Ascending aorta (tissue), 2 donors: ENCODE results near the gene LLPH. TPM values are rescaled to one million over a fixed set of nuclear protein-coding genes. Genes with fewer than 3 reads are reported as not detected.

ENCODE experiments used
- DNase-seq, 2 donors: peaks; one replicate each; pipeline ENCODE4 v3.0.0-alpha.2; 2019; ENCODE audit warnings: low spot score in 2 of 2
- H3K27ac ChIP-seq, 2 donors: fragments of 200-600 bp; sonication (generic); one replicate each; pipeline ENCODE4 v1.5.1; 2016 to 2017; ENCODE audit warnings: mild to moderate bottlenecking in 1 of 2
- H3K27me3 ChIP-seq: fragments of 200-600 bp; sonication (generic); one replicate; pipeline ENCODE4 v1.5.1; 2017
- H3K36me3 ChIP-seq, 2 donors: fragments of 200-600 bp; sonication (generic); one replicate each; pipeline ENCODE4 v1.5.1; 2016
- H3K4me1 ChIP-seq, 2 donors: fragments of 200-600 bp; sonication (generic); one replicate each; pipeline ENCODE4 v1.5.1; 2016 to 2017; ENCODE audit warnings: mild to moderate bottlenecking in 1 of 2
- H3K4me3 ChIP-seq, 2 donors: fragments of 200-600 bp; sonication (generic); one replicate each; pipeline ENCODE4 v1.5.1; 2016 to 2017; ENCODE audit warnings: mild to moderate bottlenecking in 1 of 2
- H3K9me3 ChIP-seq, 2 donors: fragments of 200-600 bp; sonication (generic); one replicate each; pipeline ENCODE4 v1.5.1; 2016
- intact Hi-C: fragments of 100-400 bp; cut with DNase I; formaldehyde crosslinking; loops from one replicate; pipeline ENCODE4 v1.15.1; 2023
- total RNA-seq: library from RNA; depleted of rRNA; stranded (reverse); fragments of >200 nt; gene quantifications from one replicate; pipeline ENCODE4 v1.1.0, GENCODE V29; 2016
- TF ChIP-seq, protein P1 (sequence below), 3 experiments: fragments of 200-600 bp in 2 of 3; fragments of 450-650 bp in 1 of 3; sonication (generic) in 2 of 3; IDR thresholded peaks; one replicate each; pipeline ENCODE4 v1.5.1; 2016 to 2019; ENCODE audit warnings: antibody characterized with exemption in 3 of 3, mild to moderate bottlenecking in 1 of 3, moderate library complexity in 1 of 3

The LLPH gene
- total RNA-seq, 1 donor from 2014 or later, result 0.21 TPM

DNA sequence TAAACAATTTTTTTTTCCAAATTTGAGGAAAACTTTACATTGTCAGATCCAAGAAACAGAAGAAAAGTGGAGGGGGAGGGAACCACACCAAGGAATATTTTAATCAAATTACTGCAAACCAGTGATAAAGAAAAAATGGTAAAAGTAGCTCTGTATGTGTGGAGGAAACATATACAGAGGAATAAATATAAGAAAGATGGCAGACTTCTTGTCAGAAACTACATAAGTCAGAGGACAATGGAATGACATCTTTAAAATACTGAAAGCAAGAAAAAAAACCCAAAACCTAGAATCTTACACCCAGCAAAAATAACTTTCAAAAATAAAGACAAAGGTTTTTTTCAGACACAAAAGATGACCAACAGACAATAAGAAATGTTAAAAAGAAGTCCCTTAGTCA lies 10.2 kb upstream of the LLPH start:
- TF ChIP-seq, protein P1, sequence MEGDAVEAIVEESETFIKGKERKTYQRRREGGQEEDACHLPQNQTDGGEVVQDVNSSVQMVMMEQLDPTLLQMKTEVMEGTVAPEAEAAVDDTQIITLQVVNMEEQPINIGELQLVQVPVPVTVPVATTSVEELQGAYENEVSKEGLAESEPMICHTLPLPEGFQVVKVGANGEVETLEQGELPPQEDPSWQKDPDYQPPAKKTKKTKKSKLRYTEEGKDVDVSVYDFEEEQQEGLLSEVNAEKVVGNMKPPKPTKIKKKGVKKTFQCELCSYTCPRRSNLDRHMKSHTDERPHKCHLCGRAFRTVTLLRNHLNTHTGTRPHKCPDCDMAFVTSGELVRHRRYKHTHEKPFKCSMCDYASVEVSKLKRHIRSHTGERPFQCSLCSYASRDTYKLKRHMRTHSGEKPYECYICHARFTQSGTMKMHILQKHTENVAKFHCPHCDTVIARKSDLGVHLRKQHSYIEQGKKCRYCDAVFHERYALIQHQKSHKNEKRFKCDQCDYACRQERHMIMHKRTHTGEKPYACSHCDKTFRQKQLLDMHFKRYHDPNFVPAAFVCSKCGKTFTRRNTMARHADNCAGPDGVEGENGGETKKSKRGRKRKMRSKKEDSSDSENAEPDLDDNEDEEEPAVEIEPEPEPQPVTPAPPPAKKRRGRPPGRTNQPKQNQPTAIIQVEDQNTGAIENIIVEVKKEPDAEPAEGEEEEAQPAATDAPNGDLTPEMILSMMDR (IDR thresholded peaks at IDR 0.05), result no peak
- H3K27me3 ChIP-seq, result no peaks in the 10 kb centered on the region
- no peak overlapping the region for H3K27ac ChIP-seq
- no peak for DNase-seq
- intact Hi-C loops, result no loop called here
- H3K9me3 ChIP-seq, result peaks cover 11 to 21% of the 10 kb centered on the region in 2 donors
- H3K36me3 ChIP-seq, result peaks cover 27 to 59% of the 10 kb centered on the region in 2 donors
- no peak overlapping the region for H3K4me3 ChIP-seq
- H3K4me1 ChIP-seq, result no peaks in the 10 kb centered on the region

GRCh38 chr12:66139328-66139727 lies 8.8 kb upstream of the LLPH start:
- Histone ChIP-seq H3K9me3 (peaks cover 11 to 21% of the 10 kb centered on the region in 2 donors), H3K27me3 (no peaks in the 10 kb centered on the region), H3K36me3 (peaks cover 27 to 59% of the 10 kb centered on the region in 2 donors), H3K27ac (no peak overlapping the region), H3K4me3 (no peak overlapping the region), H3K4me1 (no peaks in the 10 kb centered on the region)
- DNase-seq, result no peak
- intact Hi-C loops, result no loop called here
- TF ChIP-seq, protein P1 (IDR thresholded peaks at IDR 0.05), result no peak

- intact Hi-C loops, result no loop called here
- H3K36me3 ChIP-seq, result peaks cover 19 to 47% of the 10 kb centered on the region in 2 donors
These were observed 7.4 kb upstream of the LLPH start for GRCh38 chr12:66137937-66138336.

DNA sequence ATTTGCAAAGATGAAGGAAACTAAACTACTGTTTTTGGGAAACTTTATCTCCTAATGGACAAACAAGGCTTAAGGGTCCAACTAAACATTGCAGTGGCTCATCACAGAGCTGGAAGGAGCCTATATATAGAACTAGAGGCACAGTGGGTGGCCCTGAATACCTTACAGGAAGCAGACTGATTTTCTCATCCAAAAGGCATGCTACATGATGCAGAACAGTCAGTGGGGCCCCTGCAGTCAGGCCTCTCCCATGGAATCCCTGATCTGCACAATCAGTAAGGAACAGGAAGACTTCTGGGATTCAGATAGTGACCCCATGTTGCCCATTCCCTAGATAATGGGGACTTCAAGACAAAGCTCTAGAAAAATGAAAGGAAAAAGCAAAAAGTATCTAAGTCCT lies 1.9 kb upstream of the LLPH start:
- intact Hi-C loops, result loop anchor here (5.0 kb wide), 2 partner anchors 55 to 170 kb away; partner anchors contain the start of genes HELB and IRAK3
- Histone ChIP-seq H3K27ac (no peak overlapping the region), H3K4me1 (peaks cover 0 to 6% of the 10 kb centered on the region in 2 donors)

More at GRCh38 chr12:66137937-66138336, 7.4 kb upstream of the LLPH start:
- Histone ChIP-seq H3K4me3 (no peak overlapping the region), H3K27me3 (no peaks in the 10 kb centered on the region), H3K27ac (no peak overlapping the region), H3K9me3 (peaks cover 11 to 21% of the 10 kb centered on the region in 2 donors), H3K4me1 (no peaks in the 10 kb centered on the region)
- no peak for DNase-seq
- TF ChIP-seq, protein P1 (IDR thresholded peaks at IDR 0.05), result no peak

GRCh38 chr12:66131067-66131688 lies 628 bp upstream of the LLPH start:
- H3K27me3 ChIP-seq, result no peaks in the 10 kb centered on the region
- intact Hi-C loops, result loop anchor here (5.0 kb wide), 2 partner anchors 56 to 171 kb away; partner anchors contain the start of genes HELB and IRAK3
- H3K4me1 ChIP-seq, result peaks cover 0 to 6% of the 10 kb centered on the region in 2 donors
- TF ChIP-seq, protein P1 (IDR thresholded peaks at IDR 0.05), result no peak
- DNase-seq, result no peak
- peak overlapping the region; percentile 82 to 98 for H3K4me3 ChIP-seq
- H3K36me3 ChIP-seq, result peaks cover 6 to 21% of the 10 kb centered on the region in 2 donors
- peak overlapping the region; percentile 51 to 74 for H3K27ac ChIP-seq
- H3K9me3 ChIP-seq, result no peaks in the 10 kb centered on the region

More for the DNA sequence above, 1.9 kb upstream of the LLPH start:
- Histone ChIP-seq H3K36me3 (peaks cover 14 to 21% of the 10 kb centered on the region in 2 donors), H3K9me3 (no peaks in the 10 kb centered on the region), H3K4me3 (no peak overlapping the region), H3K27me3 (no peaks in the 10 kb centered on the region)
- DNase-seq, result no peak
- TF ChIP-seq, protein P1 (IDR thresholded peaks at IDR 0.05), result no peak
